GM19043 (cell line): Measurements from ENCODE around the gene SEPTIN3.

Experiments used
- ATAC-seq: cut with Tn5 transposase; IDR thresholded peaks from one replicate; pipeline ENCODE4 v1.9.1; 2021; ENCODE audit warnings: low read depth; ENCODE audit not compliant: unreplicated experiment

SEPTIN3 gene

DNA sequence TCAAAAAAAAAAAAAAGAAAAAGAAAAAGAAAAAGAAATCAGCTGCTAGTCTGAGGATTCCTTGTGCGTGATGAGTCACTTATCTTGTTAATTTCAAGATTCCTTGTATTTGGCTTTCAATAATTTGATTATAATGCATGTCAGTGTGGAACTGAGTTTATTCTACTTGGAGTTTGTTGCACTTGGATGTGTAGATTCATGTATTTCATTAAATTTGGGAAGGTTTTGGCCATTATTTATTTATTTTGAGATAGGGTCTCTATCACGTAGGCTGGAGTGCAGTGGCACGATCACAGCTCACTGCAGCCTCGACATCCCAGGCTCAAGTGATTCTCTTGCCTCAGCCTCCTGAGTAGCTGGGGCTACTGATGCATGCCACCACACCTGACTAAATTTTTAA is 44.1 kb downstream of the SEPTIN3 start:
- ATAC-seq, result no peak

GRCh38 chr22:42016111-42016510 is 46.9 kb downstream of the SEPTIN3 start:
- ATAC-seq, result no peak

GRCh38 chr22:42018224-42018623 is 49.0 kb downstream of the SEPTIN3 start:
- ATAC-seq, result no peak
